Right atrium auricular region (tissue), 2 donors: ENCODE data around the gene CCDC157. TPM values are rescaled to one million over a fixed set of nuclear protein-coding genes. Genes with fewer than 3 reads are reported as not detected.

ENCODE experiments used
- DNase-seq: peaks from one replicate; pipeline ENCODE4 v3.0.0-alpha.2; 2019; ENCODE audit warnings: low spot score
- H3K27ac ChIP-seq, 2 donors: fragments of 200-600 bp; sonication (generic); 1 replicate in 1 of 2; 2 replicates in 1 of 2; pipeline ENCODE4 v1.5.1; 2016 to 2019
- H3K27me3 ChIP-seq, 2 donors: fragments of 200-600 bp; sonication (generic); one replicate each; pipeline versions ENCODE4 v1.5.1 to v1.6.0; 2017 to 2019
- H3K36me3 ChIP-seq: fragments of 200-600 bp; sonication (generic); one replicate; pipeline ENCODE4 v1.5.1; 2016
- H3K4me1 ChIP-seq, 2 donors: fragments of 200-600 bp; sonication (generic); one replicate each; pipeline versions ENCODE4 v1.5.1 to v1.6.0; 2017 to 2019
- H3K4me3 ChIP-seq, 2 donors: fragments of 200-600 bp; sonication (generic); 1 replicate in 1 of 2; 2 replicates in 1 of 2; pipeline ENCODE4 v1.5.1; 2017 to 2019; ENCODE audit warnings: mild to moderate bottlenecking in 1 of 2, moderate library complexity in 1 of 2
- H3K9me3 ChIP-seq, 2 donors: fragments of 200-600 bp; sonication (generic); one replicate each; pipeline ENCODE4 v1.5.1; 2019
- CTCF ChIP-seq, 2 donors: fragments of 200-600 bp; sonication (generic); IDR thresholded peaks; one replicate each; pipeline ENCODE4 v1.5.1; 2019; ENCODE audit warnings: antibody characterized with exemption in 2 of 2
- total RNA-seq, 2 donors: library from RNA; depleted of rRNA; stranded (reverse); fragments of >200 nt; gene quantifications; one replicate each; pipeline ENCODE4 v1.1.0, GENCODE V29; 2016

The CCDC157 gene
- total RNA-seq, 2 donors from 2014 or later = 0.26 to 0.55 TPM

GRCh38 chr22:30324014-30324730 lies 32.6 kb upstream of the CCDC157 start:
- Histone ChIP-seq H3K27me3 (no peaks in the 10 kb centered on the region), H3K4me3 (peak overlapping the region in 1 of 2 donors; percentile 99), H3K9me3 (no peaks in the 10 kb centered on the region), H3K27ac (peak overlapping the region in 1 of 2 donors; percentile 89), H3K4me1 (peaks cover 0 to 73% of the 10 kb centered on the region in 2 donors), H3K36me3 (no peaks in the 10 kb centered on the region)
- no peak for DNase-seq
- no peak for TF ChIP-seq CTCF (IDR thresholded peaks at IDR 0.05)

- H3K9me3 ChIP-seq = no peaks in the 10 kb centered on the region
- H3K4me3 ChIP-seq = peak overlapping the region; percentile 91 to 99
- H3K27ac ChIP-seq = peak overlapping the region; percentile 89 to 90
- peaks cover 0 to 63% of the 10 kb centered on the region in 2 donors for H3K4me1 ChIP-seq
- DNase-seq = peak; percentile 84
- TF ChIP-seq CTCF (IDR thresholded peaks at IDR 0.05) = no peak
- no peaks in the 10 kb centered on the region for H3K27me3 ChIP-seq
- no peaks in the 10 kb centered on the region for H3K36me3 ChIP-seq
These were observed 31.6 kb upstream of the CCDC157 start for GRCh38 chr22:30325065-30325720.

- Histone ChIP-seq H3K4me3 (peak overlapping the region; percentile 91 to 99), H3K27me3 (no peaks in the 10 kb centered on the region), H3K9me3 (no peaks in the 10 kb centered on the region), H3K4me1 (peaks cover 0 to 57% of the 10 kb centered on the region in 2 donors), H3K36me3 (no peaks in the 10 kb centered on the region), H3K27ac (peak overlapping the region; percentile 89 to 90)
- no peak for DNase-seq
- TF ChIP-seq CTCF (IDR thresholded peaks at IDR 0.05) = no peak
These were observed 31.0 kb upstream of the CCDC157 start for GRCh38 chr22:30325724-30326254.

- H3K27ac ChIP-seq = peak overlapping the region; percentile 89 to 90
- DNase-seq = no peak
- H3K27me3 ChIP-seq = no peaks in the 10 kb centered on the region
- H3K4me1 ChIP-seq = peaks cover 0 to 52% of the 10 kb centered on the region in 2 donors
- no peaks in the 10 kb centered on the region for H3K9me3 ChIP-seq
- no peaks in the 10 kb centered on the region for H3K36me3 ChIP-seq
- TF ChIP-seq CTCF (IDR thresholded peaks at IDR 0.05) = no peak
- H3K4me3 ChIP-seq = peak overlapping the region; percentile 91 to 99
These were observed 30.5 kb upstream of the CCDC157 start for GRCh38 chr22:30326255-30326705.

- H3K36me3 ChIP-seq = no peaks in the 10 kb centered on the region
- DNase-seq = peak; percentile 83
- no peaks in the 10 kb centered on the region for H3K9me3 ChIP-seq
- H3K27ac ChIP-seq = peak within 1 kb of the TSS; percentile 89 to 90
- TF ChIP-seq CTCF (IDR thresholded peaks at IDR 0.05) = no peak
- H3K4me3 ChIP-seq = peak within 1 kb of the TSS; percentile 91 to 99
- H3K4me1 ChIP-seq = peaks cover 0 to 47% of the 10 kb centered on the region in 2 donors
- no peaks in the 10 kb centered on the region for H3K27me3 ChIP-seq
These were observed 30.0 kb upstream of the CCDC157 start, which contains the start of gene TBC1D10A for GRCh38 chr22:30326706-30327362. Gene TBC1D10A, minus strand, starts transcription at chr22:30326941. Its CDS starts 60 bp downstream, at chr22:30326881.
